Measurements from ENCODE around the gene KRT71.
"Not testable (repeated sequence)": the region's sequence is repeated elsewhere in the genome, so short reads cannot be mapped to it uniquely, and the experiment has no call there.

The KRT71 gene

DNA sequence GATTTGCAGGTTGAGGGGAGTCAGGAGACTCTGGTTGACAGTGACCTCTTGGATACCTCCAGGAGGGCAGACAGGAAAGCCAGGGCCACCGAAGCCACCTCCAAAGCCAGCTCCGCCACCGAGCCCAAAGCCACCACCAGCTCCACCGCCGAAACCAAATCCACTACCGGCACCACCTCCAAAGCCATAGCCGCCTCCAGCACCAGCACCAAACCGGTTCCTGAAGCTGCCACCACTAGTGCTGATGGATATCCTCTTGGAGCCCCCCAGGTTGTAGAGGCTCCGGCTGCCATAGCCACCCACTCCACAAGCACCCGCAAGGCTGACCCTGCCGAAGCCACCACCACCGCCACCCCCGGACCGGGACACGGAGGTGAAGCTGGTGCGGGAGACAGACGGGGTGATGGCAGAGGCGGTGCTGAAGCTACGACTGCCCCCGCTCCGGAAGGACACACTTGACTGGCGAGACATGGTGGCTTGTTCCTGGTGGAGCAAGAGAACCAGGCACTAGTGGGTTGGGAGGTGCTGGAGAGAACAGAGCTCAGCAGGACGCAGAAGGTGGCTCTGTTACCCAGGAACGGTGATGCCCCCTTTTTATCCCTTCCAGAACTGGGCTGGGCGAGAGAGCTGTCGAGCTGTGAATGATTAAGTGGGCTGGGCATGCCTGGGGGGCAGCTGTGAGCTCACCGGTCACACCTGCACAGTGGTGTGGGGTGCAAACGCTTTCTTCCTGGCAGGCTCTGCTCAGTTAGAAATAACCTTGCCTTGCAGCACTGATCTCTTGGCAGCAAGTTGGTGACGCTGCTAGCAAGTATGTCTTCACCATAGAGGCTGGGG, 32.9 kb downstream of the KRT71 start, which contains the start of gene KRT5:
Gene KRT5, minus strand, starts transcription at position 569 of the 837 bp plus-strand sequence. Its CDS starts 98 bp downstream, at position 471.
- DNase-seq: no peak

DNA sequence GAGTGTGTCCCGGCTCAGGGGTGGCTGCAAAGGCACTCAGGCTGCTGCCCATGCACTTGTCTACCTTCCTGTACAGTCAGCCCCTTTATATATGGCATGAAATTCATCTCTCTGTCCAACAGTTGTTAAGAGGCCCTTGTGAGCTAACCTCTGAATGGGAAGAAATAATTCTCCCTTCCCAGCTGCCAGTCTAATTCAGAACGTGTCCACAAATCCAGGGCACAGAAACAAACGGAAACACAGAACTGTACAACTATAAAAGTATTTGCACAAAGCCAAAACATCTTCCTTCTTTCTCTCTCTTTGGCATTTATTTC, 33.6 kb downstream of the KRT71 start:
- DNase-seq: no peak

DNA sequence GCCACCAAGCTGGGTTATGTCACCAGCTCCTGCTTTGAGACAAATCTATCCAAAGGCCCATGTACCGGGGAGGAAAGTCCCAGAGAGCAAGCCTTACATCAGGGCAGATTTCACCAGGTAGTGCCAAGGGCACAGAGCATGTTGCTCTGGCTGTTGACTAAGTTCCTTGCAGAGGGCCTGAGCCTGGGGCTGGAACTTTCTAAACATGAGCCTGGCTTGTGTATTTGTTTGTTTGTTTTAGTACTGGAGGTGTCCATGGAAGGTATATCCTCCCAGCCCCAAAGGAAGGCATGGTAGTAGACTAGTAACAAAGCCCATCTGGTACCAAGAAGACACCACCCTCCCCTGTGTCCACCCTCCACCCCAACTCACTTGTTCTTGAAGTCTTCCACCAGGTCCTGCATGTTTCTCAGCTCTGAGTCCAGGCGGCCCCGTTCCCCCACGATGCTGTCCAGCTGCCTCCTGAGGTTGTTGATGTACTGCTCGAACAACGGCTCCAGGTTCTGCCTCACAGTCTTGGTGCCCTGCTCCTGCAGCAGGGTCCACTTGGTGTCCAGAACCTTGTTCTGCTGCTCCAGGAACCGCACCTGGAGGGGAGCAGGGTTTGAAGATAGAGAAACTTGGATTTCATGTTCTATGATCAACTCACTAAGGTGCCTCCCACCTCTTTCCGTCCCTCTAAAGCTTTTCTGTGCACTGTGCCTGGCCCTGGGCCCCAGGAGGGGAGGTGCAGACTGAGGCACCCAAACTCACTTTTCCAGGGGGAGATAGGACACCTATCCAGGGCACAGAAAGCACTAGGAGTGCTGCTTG, 34.2 kb downstream of the KRT71 start:
- no peak for DNase-seq

DNA sequence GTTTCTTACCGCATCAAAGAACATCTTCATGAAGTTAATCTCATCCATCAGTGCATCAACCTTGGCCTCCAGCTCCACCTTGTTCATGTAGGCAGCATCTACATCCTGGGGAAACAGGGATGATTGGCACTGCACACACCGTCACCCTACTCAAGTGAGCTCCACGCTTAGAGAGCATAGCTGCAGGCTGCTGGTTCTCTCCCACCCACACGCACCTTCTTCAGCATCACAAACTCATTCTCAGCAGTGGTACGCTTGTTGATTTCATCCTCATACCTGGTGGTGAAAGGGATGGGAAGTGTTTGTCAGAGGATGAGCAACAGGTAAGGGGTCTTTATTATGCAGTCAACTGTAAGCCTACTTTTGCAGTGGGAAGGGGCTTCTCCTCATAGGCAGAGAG, 35.1 kb downstream of the KRT71 start:
- no peak for DNase-seq

DNA sequence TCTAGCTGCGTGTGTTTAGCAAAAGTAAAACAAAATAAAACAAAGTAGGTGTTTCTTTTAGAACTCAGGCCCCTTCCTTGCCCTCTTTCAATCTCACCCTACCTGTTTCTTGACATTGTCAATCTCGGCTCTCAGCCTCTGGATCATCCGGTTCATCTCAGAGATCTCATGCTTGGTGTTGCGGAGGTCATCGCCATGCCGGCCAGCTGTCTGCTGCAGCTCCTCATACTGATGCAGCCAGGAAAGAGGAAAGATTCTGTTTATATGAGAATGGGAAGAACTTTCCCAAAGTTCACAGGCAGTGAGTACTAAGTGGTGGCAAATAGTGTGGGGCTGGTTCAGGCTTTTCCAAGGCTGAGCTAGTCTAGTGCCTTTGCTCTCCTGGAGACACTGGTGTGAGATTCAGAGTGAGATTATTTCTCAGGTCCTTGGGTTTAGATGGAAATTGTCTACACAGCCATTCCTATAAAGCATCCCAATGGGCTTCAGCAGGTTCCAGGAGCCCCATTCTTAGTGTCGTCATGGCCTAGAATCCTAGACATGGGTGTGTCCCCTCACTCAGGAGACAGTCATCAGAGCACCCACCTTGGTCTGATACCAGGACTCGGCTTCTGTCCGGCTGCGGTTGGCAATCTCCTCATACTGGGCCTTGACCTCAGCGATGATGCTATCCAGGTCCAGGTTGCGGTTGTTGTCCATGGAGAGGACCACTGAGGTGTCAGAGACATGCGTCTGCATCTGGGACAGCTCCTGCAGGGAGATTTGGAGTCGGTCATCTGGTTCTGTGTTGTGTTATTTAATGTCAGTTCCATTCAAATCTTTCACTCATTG, 35.7 kb downstream of the KRT71 start:
- no peak for DNase-seq

DNA sequence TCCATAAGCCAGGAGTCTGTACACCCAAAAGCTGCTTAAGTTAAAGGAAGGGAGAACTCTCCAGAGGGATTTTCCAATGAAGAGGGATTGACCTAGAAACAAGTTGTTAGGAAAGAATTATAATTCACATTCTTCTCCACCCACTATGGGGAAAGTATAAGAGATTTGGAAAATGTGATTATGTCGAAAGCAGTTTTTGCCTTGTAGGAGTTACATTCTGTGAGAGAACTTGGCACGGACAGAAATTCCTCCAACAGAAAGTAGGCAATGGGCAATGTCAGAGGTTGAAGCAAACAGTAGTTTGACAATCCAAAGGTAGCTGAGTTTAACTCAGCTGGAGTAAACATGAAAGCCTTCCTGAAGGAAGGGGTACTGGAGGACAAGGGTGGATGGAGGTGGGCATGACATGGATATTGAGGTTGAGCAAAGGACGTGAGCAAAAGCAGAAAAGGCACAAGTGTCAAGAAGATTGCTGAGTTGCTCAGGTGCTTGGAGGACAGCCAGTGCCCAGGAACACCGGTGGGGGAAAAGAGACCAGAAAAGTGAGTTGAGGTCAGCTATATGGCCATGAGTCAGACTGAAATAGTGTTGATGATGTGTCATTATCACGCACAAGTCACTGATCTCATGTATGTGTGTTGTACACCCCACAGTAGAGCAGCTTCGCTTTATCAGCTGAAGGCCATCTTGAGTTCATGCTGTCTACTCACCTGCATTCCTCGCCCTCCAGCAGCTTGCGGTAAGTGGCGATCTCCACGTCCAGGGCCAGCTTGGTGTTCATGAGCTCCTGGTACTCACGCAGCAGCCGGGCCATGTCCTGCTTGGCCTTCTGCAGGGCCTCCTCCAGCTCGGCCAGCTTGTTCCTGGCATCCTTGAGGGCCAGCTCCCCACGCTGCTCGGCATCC, 36.8 kb downstream of the KRT71 start:
- DNase-seq: no peak

DNA sequence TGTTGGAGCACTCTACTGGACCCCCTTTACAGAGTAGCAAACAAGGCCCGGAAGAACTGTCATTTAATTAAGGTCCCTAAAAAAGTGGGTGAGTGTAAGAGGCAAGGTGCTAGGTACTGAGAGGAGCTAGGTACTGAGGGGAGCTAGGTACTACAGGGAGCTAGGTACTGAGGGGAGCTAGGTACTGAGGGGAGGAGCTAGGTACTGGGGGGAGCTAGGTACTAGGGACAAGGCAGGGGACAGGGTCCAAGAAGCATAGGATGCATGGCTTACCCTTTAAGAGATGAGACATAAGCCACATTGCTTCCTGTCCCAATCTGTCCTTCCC, 37.7 kb downstream of the KRT71 start:
- no peak for DNase-seq

DNA sequence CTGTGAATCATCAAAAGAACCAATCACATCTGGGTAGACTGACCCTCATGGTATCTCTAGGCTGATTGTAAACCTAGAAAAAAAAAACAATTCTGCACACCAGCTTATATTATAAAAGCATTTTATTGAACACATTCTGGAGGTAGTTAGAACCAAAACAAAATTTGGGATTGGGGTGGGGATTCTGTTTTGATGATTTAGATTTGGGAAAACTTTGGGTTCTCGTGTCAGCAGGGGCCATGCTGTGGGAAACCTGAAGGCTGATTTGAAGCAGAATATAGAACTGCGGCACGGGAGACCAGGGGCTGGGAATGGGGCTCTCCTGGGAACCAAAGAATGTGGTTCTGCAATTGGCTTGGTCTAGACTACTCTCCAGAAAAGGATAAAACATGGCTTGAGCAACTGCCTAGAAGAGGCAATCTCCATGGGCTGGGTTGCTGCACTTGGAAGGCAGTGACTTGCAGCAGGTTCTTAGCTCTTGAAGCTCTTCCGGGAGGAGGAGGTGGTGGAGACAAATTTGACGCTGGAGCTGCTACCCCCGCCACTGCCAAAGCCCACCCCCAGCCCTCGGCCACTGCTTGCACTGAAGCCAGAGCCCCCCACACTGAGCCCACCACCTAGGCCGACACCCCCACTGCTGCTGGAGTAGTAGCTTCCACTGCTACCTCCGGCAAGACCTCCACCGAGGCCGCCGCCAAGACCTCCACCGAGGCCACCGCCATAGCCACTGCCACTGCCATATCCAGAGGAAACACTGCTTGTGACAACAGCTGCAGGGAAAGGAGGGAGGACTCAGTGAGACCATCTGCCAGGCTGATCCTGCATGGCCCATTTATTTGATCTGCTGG, 38.2 kb downstream of the KRT71 start:
- DNase-seq: no peak

DNA sequence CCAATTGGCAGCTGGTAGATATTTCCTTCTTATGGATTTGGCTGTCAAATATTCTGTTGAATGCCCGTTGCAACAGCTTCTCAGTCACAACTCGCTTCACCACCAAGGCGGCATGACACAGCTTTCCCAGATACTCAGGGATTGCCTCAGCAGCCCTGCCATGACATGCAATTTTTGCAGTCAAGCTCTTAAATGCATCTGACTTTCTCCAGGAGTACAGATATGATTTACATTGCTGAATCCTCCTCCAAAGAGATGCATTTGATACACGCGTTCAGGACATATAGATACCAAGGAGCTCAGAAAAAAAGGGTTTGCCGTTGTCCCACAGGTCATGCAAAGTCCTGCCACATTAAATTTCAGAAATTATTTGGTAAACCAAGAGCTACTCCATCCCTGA, 39.2 kb downstream of the KRT71 start:
- DNase-seq: no peak

DNA sequence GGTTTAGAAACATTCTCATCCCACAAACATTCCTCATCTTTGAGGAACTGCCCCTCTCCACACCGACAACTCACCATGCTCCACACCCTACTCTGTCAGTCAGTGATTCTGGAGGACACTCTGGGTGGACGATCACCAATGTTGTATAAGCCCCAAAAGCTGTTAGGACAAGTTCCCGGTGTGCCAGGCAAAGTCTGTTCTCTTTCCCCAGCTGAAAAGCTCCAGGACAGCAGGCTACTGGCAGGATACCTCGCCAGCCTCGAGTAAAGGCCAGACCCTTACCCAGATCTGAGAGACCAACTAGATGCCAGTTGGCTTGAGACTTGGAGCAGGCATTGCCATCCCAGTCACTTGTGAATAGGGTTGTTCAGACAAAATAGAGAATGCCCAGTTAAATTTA, 44.7 kb downstream of the KRT71 start:
- no peak for DNase-seq

DNA sequence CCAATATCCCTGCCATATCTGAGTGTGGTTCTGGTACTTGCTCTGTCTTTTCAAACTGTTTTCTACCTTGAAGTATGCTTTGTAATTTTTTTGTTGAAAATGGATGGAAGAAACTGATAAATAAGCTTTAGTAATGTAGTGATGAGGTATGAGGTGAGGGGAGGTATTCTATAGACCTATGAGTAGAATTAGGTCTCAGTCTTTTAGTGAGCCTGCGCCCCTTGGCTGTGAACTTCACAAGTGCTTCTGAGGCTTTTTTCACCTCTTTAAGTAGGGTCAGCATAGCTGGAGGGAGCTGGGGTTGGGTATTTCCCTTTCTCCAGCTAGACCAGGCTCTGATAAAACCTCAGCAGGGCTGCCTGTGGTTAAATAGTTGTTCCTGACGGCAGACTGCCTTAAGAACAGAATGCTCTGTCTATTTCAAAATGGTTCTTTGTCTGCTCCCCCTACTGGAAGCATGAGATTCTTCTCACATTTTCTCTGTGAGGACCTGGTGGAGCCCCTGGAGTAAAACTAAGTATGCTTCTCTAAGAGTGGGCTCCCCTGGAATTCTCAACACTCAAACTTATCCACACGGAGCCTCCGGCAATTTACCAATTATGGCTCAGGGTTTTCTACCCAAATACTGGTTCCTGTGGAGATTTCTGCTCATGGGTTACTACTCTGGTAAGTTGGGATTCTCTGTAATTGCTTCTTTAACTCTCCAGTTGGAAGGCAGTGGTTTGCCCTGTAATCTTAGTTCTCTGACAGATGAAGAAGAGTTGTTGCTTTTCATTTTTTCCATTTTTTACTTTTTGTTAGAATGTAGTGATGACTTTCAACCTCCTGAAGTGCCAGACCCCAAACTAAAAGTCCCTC, 45.9 kb downstream of the KRT71 start:
- DNase-seq: peak; percentile 31

DNA sequence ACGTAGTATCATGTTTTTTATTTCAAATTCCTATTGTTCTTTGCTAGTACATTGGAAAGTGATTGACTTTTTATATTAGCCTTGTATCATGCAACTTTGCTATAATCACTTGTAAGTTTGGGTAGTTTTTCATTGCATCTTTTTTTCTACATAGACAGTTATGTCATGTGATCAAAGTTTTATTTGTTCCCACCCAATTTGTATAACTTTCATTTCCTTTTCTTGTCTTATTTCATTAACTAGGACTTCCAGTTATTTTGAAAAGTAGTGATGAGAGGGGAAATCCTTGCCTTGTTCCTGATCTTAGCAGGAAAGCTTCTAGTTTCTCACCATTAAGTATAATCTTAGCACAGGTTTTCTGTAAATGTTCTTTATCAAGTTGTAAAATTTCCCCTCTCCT, 50.1 kb downstream of the KRT71 start:
- no peak for DNase-seq

DNA sequence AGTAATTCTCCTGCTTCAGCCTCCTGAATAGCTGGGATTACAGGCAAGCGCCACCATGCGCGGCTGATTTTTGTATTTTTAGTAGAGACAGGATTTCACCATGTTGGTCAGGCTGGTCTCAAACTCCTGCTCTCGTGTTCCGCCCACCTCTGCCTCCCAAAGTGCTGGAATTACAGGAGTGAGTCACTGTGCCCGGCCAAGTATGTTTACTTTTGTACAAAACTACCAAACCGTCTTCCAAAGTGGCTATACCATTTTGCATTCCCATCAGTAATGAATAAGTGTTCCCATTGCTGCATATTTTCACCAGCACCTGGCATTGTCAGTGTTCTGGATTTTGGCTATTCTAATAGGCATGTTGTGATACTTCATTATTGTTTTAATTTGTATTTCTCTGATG, 51.5 kb downstream of the KRT71 start:
- no peak for DNase-seq

DNA sequence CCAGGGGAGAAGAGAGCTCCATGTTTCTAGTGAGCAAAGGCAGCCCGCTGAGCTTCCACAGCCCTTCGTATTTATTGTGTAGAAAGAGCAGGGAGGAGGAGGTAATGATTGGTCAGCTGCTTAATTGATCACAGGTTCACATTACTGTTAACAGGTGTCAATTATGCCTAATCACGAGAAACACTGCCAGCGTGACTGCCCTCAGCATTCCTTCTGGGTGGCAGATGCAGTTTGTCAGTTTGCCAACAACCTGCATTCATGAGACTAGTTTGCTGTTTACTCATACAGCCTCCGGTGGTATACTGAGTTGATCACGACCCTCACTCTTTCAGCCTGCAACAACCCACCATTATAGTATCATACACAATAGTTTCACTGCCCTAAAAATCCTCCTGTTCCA, 52.4 kb downstream of the KRT71 start:
- DNase-seq: not testable (repeated sequence)

DNA sequence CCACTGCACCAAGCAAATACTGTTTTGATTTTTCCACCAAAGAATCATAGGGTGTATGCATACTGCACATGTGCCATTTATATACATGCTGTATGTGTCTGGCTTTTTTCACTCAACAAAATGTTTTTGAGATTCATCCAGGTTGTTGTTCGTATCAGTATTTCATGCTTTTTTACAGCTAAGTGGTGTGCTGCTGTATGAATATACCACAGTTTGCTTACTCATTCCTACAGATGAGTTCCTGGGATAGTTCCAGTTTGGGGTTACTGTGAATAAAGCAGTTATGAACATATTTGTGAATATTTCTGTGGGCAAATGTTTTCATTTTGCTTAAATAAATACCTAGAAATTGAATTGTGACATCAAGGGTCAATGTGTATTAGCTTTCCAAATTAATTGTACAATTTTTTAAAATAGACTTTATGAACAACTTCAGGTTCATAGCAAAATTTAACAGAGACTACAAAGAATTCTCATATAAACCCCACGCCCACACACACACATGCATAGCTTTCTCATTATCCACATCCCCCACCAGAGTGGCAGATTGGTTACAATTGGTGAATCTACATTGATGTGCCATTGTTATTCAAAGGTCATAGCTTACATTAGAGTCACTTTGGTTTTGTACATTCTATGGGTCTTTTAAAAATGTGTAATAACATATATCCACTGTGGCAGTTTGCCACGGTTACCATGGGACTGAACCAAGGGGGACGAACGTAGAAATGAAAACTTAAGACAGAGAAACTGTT, 53.0 kb downstream of the KRT71 start:
- DNase-seq: no peak

DNA sequence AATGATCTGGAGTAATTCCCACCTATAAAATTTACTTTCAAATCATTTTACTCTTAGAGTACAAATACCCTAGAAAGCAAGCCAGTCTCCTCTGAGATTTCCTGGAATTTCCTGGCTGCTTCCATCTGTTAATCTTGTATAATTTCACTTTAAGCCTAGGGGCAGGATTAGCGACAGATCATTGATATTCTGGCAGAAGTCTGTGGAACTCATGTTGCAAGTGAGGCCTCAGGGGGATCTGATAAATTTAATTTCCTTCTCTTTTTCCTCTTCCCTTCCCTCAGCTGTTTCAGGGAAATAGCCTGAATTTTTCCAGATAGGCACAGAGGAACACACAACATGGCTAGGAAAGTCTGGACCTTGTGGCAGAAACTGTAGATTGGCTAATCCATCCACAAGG, 54.0 kb downstream of the KRT71 start:
- no peak for DNase-seq

DNA sequence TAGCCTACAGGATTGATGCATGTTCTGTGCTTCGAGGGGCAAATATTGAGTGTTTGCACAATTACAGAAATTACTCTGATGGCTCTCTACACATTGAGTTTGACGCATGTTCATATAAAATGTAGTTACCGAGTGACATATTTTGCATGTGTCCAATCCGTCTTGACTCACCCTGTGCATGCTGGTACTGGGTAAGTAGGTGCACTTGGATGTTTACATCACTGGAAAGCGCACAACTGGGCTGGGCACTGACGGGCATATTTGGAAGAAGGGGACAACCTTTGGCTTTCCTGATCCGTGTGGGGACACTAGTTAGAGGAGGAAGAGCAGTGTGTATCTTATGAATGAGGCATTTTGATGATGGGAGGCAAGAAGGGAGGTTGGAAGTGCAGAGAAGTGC, 55.0 kb downstream of the KRT71 start:
- DNase-seq: no peak

DNA sequence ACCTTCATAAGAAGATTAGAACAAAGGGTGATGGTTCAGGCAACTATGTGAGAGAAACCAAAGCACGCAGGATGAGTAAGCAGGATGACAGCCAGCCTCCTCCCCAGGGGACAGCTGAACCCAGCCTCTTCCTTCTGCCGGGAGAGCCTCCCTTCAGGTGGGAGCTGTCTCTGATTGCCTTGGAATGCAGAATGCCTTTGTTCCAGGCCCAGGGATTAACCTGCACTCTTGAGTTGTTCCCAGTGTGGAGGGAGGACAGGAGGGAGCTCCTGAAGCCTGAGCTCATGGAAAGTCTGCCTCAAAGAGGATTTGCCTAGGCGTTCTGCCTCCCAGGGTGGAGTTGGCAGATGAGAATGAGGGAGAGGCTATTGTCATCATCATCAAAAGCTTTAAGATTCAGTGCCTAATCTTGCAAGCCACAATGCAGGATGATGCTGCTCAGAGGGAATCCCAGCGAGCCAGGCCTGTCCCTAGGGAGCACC, 56.3 kb downstream of the KRT71 start:
- DNase-seq: no peak

DNA sequence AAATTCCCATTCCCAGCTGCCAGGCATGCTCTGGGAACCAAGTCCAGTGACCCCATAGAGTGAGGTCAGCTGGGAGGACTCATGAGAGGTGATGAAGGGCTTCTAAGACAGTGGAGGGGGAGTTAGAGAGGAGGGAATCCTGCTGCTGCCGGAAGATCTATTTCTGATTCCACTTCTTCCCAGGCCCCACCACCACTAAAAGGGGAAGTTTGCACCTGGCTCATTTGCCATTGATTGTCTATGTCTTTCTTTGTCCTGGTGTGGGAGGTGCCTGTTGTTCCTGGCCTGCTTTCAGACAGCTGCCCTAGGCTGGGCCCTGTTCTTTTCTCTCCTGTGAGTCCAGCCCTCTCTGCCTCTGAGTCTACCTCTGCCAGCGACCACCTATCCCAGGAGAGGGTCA, 56.9 kb downstream of the KRT71 start:
- DNase-seq: peak; percentile 43

DNA sequence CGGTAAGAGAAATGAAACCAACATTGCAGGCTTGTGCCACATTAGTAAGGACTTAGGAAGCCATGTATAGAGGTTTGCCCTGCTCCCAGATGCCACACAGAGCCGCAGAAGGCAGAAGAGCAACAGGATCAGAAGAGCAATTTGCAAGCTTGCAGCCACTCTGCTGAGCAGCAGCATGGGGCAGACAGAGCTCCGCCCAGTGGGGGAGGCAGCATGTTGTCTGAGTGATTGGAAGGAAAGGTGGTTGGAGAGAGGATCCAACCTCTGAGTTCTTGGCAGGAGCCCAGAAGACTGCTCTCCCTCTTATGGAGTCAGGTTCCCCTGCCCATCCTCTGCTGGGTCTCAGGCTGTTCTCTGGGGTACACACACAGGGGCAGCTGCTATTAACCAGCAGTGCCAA, 57.6 kb downstream of the KRT71 start:
- DNase-seq: peak; percentile 61

Data from NCI-H774 (cell line).